Gastroesophageal sphincter (tissue), 4 donors: ENCODE measurements around the gene B4GALT5. TPM values are rescaled to one million over a fixed set of nuclear protein-coding genes. Genes with fewer than 3 reads are reported as not detected.

Experiments
- ATAC-seq: fragments of 150-250 bp; one replicate; pipeline ENCODE4 v1.9.1; 2016; ENCODE audit warnings: mild to moderate bottlenecking, moderate library complexity
- H3K27ac ChIP-seq, 4 donors: fragments of 200-600 bp; sonication (generic) in 3 of 4; 1 replicate in 3 of 4; 2 replicates in 1 of 4; pipeline ENCODE4 v1.5.1; 2016 to 2019
- H3K27me3 ChIP-seq: fragments of 200-600 bp; sonication (generic); one replicate; pipeline ENCODE4 v1.5.1; 2019
- H3K36me3 ChIP-seq, 2 donors: fragments of 200-600 bp; sonication (generic); one replicate each; pipeline ENCODE4 v1.5.1; 2019; ENCODE audit warnings: control low read depth in 1 of 2
- H3K4me1 ChIP-seq, 3 donors: fragments of 200-600 bp; sonication (generic); 1 replicate in 2 of 3; 2 replicates in 1 of 3; pipeline ENCODE4 v1.5.1; 2016 to 2019; ENCODE audit warnings: control low read depth in 2 of 3
- H3K4me3 ChIP-seq, 2 donors: fragments of 200-600 bp; sonication (generic); one replicate each; pipeline ENCODE4 v1.5.1; 2019; ENCODE audit warnings: mild to moderate bottlenecking in 1 of 2, moderate library complexity in 1 of 2
- H3K9me3 ChIP-seq, 3 donors: fragments of 200-600 bp; sonication (generic); one replicate each; pipeline ENCODE4 v1.5.1; 2017 to 2019; ENCODE audit warnings: control low read depth in 2 of 3
- CTCF ChIP-seq, 4 experiments: fragments of 200-600 bp in 2 of 4; fragments of 450-650 bp in 2 of 4; sonication (generic) in 1 of 4; IDR thresholded peaks; one replicate each; pipeline ENCODE4 v1.5.1; 2017 to 2019; ENCODE audit warnings: antibody characterized with exemption in 4 of 4, mild to moderate bottlenecking in 2 of 4, moderate library complexity in 2 of 4
- EP300 ChIP-seq: sonication (generic); formaldehyde crosslinking; IDR thresholded peaks from one replicate; pipeline ENCODE4 v1.6.1; 2017; ENCODE audit warnings: antibody characterized with exemption, mild to moderate bottlenecking
- POLR2A ChIP-seq, 2 donors: fragments of 450-650 bp; IDR thresholded peaks; one replicate each; pipeline ENCODE4 v1.6.1; 2017; ENCODE audit warnings: antibody characterized with exemption in 2 of 2, mild to moderate bottlenecking in 2 of 2, moderate library complexity in 1 of 2
- POLR2AphosphoS5 ChIP-seq: sonication (generic); formaldehyde crosslinking; IDR thresholded peaks from one replicate; pipeline ENCODE4 v1.6.1; 2017; ENCODE audit warnings: antibody characterized with exemption
- WGBS, 2 donors: methylation state at CpG; one replicate each; pipeline ENCODE4 v1.1.5; 2018; ENCODE audit warnings: low coverage in 1 of 2; 5-methylcytosine and 5-hydroxymethylcytosine counted together
- total RNA-seq, 4 donors: library from RNA; depleted of rRNA; stranded (reverse); fragments of >200 nt; gene quantifications; one replicate each; pipeline ENCODE4 v1.1.0, GENCODE V29; 2016

Gene B4GALT5
- total RNA-seq, 4 donors from 2014 or later: 20.2 to 35.6 (median 28.8) TPM

GRCh38 chr20:49701241-49701790 is 12.4 kb downstream of the B4GALT5 start:
- H3K4me3 ChIP-seq: no peak overlapping the region
- TF ChIP-seq CTCF (IDR thresholded peaks at IDR 0.05) (no peak), POLR2AphosphoS5 (no peak), EP300 (no peak), POLR2A (IDR thresholded peaks at IDR 0.05) (no peak)
- H3K27me3 ChIP-seq: no peaks in the 10 kb centered on the region
- peak overlapping the region in 1 of 4 donors; percentile 19 for H3K27ac ChIP-seq
- H3K36me3 ChIP-seq: no peaks in the 10 kb centered on the region
- no peaks in the 10 kb centered on the region for H3K9me3 ChIP-seq
- peaks cover under 1 to 74% (median 19%) of the 10 kb centered on the region in 3 donors for H3K4me1 ChIP-seq
- WGBS, 2 donors: 41 to 54% methylated on average over 2 to 5 of the region's 5 CpGs
- no peak for ATAC-seq

- H3K36me3 ChIP-seq: no peaks in the 10 kb centered on the region
- ATAC-seq: peak; percentile 74
- 65 to 66% methylated on average over 6 to 7 of the region's 7 CpGs for WGBS, 2 donors
- TF ChIP-seq POLR2A (IDR thresholded peaks at IDR 0.05): no peak
- TF ChIP-seq CTCF (IDR thresholded peaks at IDR 0.05): no peak
- no peak for TF ChIP-seq POLR2AphosphoS5
- TF ChIP-seq EP300: no peak
- peaks cover 0 to 74% (median 21%) of the 10 kb centered on the region in 3 donors for H3K4me1 ChIP-seq
- H3K27me3 ChIP-seq: no peaks in the 10 kb centered on the region
- no peaks in the 10 kb centered on the region for H3K9me3 ChIP-seq
- peak overlapping the region in 1 of 4 donors; percentile 19 for H3K27ac ChIP-seq
- no peak overlapping the region for H3K4me3 ChIP-seq
Measured at GRCh38 chr20:49700411-49701185, 13.1 kb downstream of the B4GALT5 start.

- Histone ChIP-seq H3K4me3 (no peak overlapping the region), H3K4me1 (peaks cover 0 to 75% (median 21%) of the 10 kb centered on the region in 3 donors), H3K27me3 (no peaks in the 10 kb centered on the region), H3K27ac (no peak overlapping the region), H3K9me3 (no peaks in the 10 kb centered on the region), H3K36me3 (no peaks in the 10 kb centered on the region)
- no peak for TF ChIP-seq CTCF (IDR thresholded peaks at IDR 0.05)
- TF ChIP-seq POLR2AphosphoS5: no peak
- no peak for TF ChIP-seq EP300
- TF ChIP-seq POLR2A (IDR thresholded peaks at IDR 0.05): no peak
- 59 to 65% methylated on average over 4 to 6 of the region's 6 CpGs for WGBS, 2 donors
- no peak for ATAC-seq
Measured at GRCh38 chr20:49699200-49699992, 14.3 kb downstream of the B4GALT5 start.

- TF ChIP-seq POLR2A (IDR thresholded peaks at IDR 0.05): no peak
- TF ChIP-seq POLR2AphosphoS5: no peak
- no peak for TF ChIP-seq EP300
- TF ChIP-seq CTCF (IDR thresholded peaks at IDR 0.05): no peak
- no peak overlapping the region for H3K4me3 ChIP-seq
- no peaks in the 10 kb centered on the region for H3K9me3 ChIP-seq
- no peaks in the 10 kb centered on the region for H3K27me3 ChIP-seq
- 76 to 83% methylated on average over 5 of the region's 5 CpGs for WGBS, 2 donors
- H3K27ac ChIP-seq: no peak overlapping the region
- no peak for ATAC-seq
- H3K36me3 ChIP-seq: no peaks in the 10 kb centered on the region
- peaks cover 0 to 84% (median 25%) of the 10 kb centered on the region in 3 donors for H3K4me1 ChIP-seq
Measured at GRCh38 chr20:49698477-49698876, 15.2 kb downstream of the B4GALT5 start.
